MM.1S (cell line): ENCODE results near the gene LTBP4.

ENCODE experiments used
- DNase-seq: peaks from one replicate; pipeline ENCODE4 v3.0.0-alpha.2; 2015
- H2AFZ ChIP-seq: fragments of 300-600 bp; sonication (generic); 2 replicates; pipeline ENCODE4 v1.6.0; 2016; ENCODE audit warnings: antibody characterized with exemption, low read length
- H3F3A ChIP-seq: fragments of 300-600 bp; sonication (generic); 2 replicates; pipeline ENCODE4 v1.6.1; 2016; ENCODE audit warnings: mild to moderate bottlenecking, antibody characterized with exemption, low read length, moderate library complexity, mixed read lengths; ENCODE audit not compliant: insufficient read depth
- H3K27ac ChIP-seq: fragments of 300-600 bp; sonication (generic); 2 replicates; pipeline ENCODE4 v1.5.1; 2016; ENCODE audit warnings: mild to moderate bottlenecking, low read length
- H3K27me3 ChIP-seq: fragments of 300-600 bp; sonication (generic); replicated peaks from 2 replicates; pipeline ENCODE4 v1.6.0; 2016; ENCODE audit warnings: low read length; ENCODE audit not compliant: insufficient read depth
- H3K36me3 ChIP-seq: fragments of 300-600 bp; sonication (generic); replicated peaks from 2 replicates; pipeline ENCODE4 v1.6.1; 2016; ENCODE audit warnings: mild to moderate bottlenecking, low read length, mixed read lengths; ENCODE audit not compliant: insufficient read depth
- H3K4me1 ChIP-seq: fragments of 300-600 bp; sonication (generic); 2 replicates; pipeline ENCODE4 v1.6.1; 2016; ENCODE audit warnings: low read length, mixed read lengths
- H3K4me2 ChIP-seq: fragments of 300-600 bp; sonication (generic); 2 replicates; pipeline ENCODE4 v1.6.0; 2016; ENCODE audit warnings: low read depth, low read length
- H3K4me3 ChIP-seq: fragments of 300-600 bp; sonication (generic); 2 replicates; pipeline ENCODE4 v1.5.1; 2016; ENCODE audit warnings: low read length, mixed read lengths
- H3K79me2 ChIP-seq: fragments of 300-600 bp; sonication (generic); 2 replicates; pipeline ENCODE4 v1.6.1; 2016; ENCODE audit warnings: mixed run types, low read length, mixed read lengths
- H3K9ac ChIP-seq: fragments of 300-600 bp; sonication (generic); 2 replicates; pipeline ENCODE4 v1.6.1; 2016; ENCODE audit warnings: low read length, mixed read lengths
- H3K9me2 ChIP-seq: fragments of 300-600 bp; sonication (generic); replicated peaks from 2 replicates; pipeline ENCODE4 v1.6.1; 2016; ENCODE audit warnings: mild to moderate bottlenecking, low read length, mixed read lengths; ENCODE audit not compliant: insufficient read depth
- H3K9me3 ChIP-seq: fragments of 300-600 bp; sonication (generic); replicated peaks from 2 replicates; pipeline ENCODE4 v1.6.1; 2016; ENCODE audit warnings: mild to moderate bottlenecking, low read length, mixed read lengths; ENCODE audit not compliant: insufficient read depth
- H4K20me1 ChIP-seq: fragments of 300-600 bp; sonication (generic); 2 replicates; pipeline ENCODE4 v1.6.1; 2016; ENCODE audit warnings: mild to moderate bottlenecking, low read length, moderate library complexity, mixed read lengths; ENCODE audit not compliant: insufficient read depth
- CTCF ChIP-seq: fragments of 300-600 bp; sonication (generic); IDR thresholded peaks from 2 replicates; pipeline ENCODE4 v1.5.1; 2016; ENCODE audit warnings: antibody characterized with exemption, low read length, mixed read lengths
- EZH2 ChIP-seq: fragments of 300-600 bp; sonication (generic); optimal IDR thresholded peaks from 2 replicates; pipeline ENCODE3; 2017; ENCODE audit warnings: low read depth, mild to moderate bottlenecking, antibody characterized with exemption, low read length, mixed read lengths
- EZH2phosphoT487 ChIP-seq: fragments of 300-600 bp; sonication (generic); IDR thresholded peaks from 2 replicates; pipeline ENCODE4 v1.6.1; 2018; ENCODE audit warnings: antibody characterized with exemption, low read length

The LTBP4 gene

GRCh38 chr19:40598918-40599307 is 2.3 kb upstream of the LTBP4 start:
- H3K4me1 ChIP-seq: peaks cover 30% of the 10 kb centered on the region
- no peak overlapping the region for H3K27ac ChIP-seq
- H3K9me3 ChIP-seq: no peaks in the 10 kb centered on the region
- no peaks in the 10 kb centered on the region for H4K20me1 ChIP-seq
- H3K27me3 ChIP-seq: peaks cover 51% of the 10 kb centered on the region
- peak overlapping the region; percentile 17; the same call in 1 of the 2 replicates for H3K4me3 ChIP-seq
- H2AFZ ChIP-seq: no peak overlapping the region
- H3K9ac ChIP-seq: no peak overlapping the region
- H3K36me3 ChIP-seq: no peaks in the 10 kb centered on the region
- DNase-seq: no peak
- no peaks in the 10 kb centered on the region for H3K79me2 ChIP-seq
- H3K4me2 ChIP-seq: peak overlapping the region; percentile 58; the same call in 1 of the 2 replicates
- H3K9me2 ChIP-seq: no peaks in the 10 kb centered on the region
- no peak for TF ChIP-seq EZH2phosphoT487
- no peak for TF ChIP-seq CTCF
- no peak for TF ChIP-seq EZH2
- peaks cover 23% of the 10 kb centered on the region; the same call in 1 of the 2 replicates for H3F3A ChIP-seq

GRCh38 chr19:40599331-40599901 is 1.8 kb upstream of the LTBP4 start:
- Histone ChIP-seq H2AFZ (peak overlapping the region; percentile 26; the same call in 1 of the 2 replicates), H3K9me3 (no peaks in the 10 kb centered on the region), H3F3A (peaks cover 24% of the 10 kb centered on the region; the same call in 1 of the 2 replicates), H3K79me2 (no peaks in the 10 kb centered on the region), H3K27ac (no peak overlapping the region), H3K4me2 (peak overlapping the region; percentile 58; the same call in 1 of the 2 replicates), H3K36me3 (no peaks in the 10 kb centered on the region), H3K9me2 (no peaks in the 10 kb centered on the region), H3K9ac (no peak overlapping the region), H3K27me3 (peaks cover 51% of the 10 kb centered on the region), H3K4me1 (peaks cover 33% of the 10 kb centered on the region), H4K20me1 (no peaks in the 10 kb centered on the region), H3K4me3 (peak overlapping the region; percentile 17; the same call in 1 of the 2 replicates)
- no peak for DNase-seq
- TF ChIP-seq EZH2: no peak
- no peak for TF ChIP-seq EZH2phosphoT487
- TF ChIP-seq CTCF: no peak

- TF ChIP-seq EZH2: no peak
- no peak for TF ChIP-seq EZH2phosphoT487
- H3K4me1 ChIP-seq: peaks cover 39% of the 10 kb centered on the region
- H3K9ac ChIP-seq: no peak overlapping the region
- no peaks in the 10 kb centered on the region for H4K20me1 ChIP-seq
- peaks cover 51% of the 10 kb centered on the region for H3K27me3 ChIP-seq
- H3K4me2 ChIP-seq: peak overlapping the region; percentile 58; the same call in 1 of the 2 replicates
- no peaks in the 10 kb centered on the region for H3K36me3 ChIP-seq
- H3F3A ChIP-seq: peaks cover 30% of the 10 kb centered on the region
- 0 out of 2 replicates have a peak overlapping the region, but pooled peaks have one; percentile 26 for H2AFZ ChIP-seq
- H3K4me3 ChIP-seq: no peak overlapping the region; the same call in 1 of the 2 replicates
- no peaks in the 10 kb centered on the region for H3K79me2 ChIP-seq
- no peak overlapping the region for H3K27ac ChIP-seq
- no peak for DNase-seq
- no peaks in the 10 kb centered on the region for H3K9me2 ChIP-seq
- H3K9me3 ChIP-seq: no peaks in the 10 kb centered on the region
These were observed 1.1 kb upstream of the LTBP4 start for GRCh38 chr19:40599902-40600569.
